IMR-90 (cell line): ENCODE results near the gene CDX1. TPM values are rescaled to one million over a fixed set of nuclear protein-coding genes. Genes with fewer than 3 reads are reported as not detected.

Source experiments
- ATAC-seq: fragments of 200-7000 bp; cut with Tn5 transposase; 2 replicates; pipeline ENCODE4 v1.9.1; 2020; ENCODE audit warnings: low read depth, mild to moderate bottlenecking, moderate library complexity
- BruUV-seq: library from RNA; stranded (reverse); fragments of 400-500 nt; replicated peaks from 2 replicates; lab custom pipeline; 2021; lab: Mats Ljungman, UMichigan
- CTCF ChIA-PET: fragments of 300-600 bp; formaldehyde crosslinking; extraction: SDS; loops from one replicate; lab custom pipeline; 2021; ENCODE audit warnings: antibody characterized with exemption; lab: Yijun Ruan, JAX
- POLR2A ChIA-PET: fragments of 300-600 bp; sonication (Branson Sonifier 250); formaldehyde crosslinking; loops from one replicate; lab custom pipeline; 2022; ENCODE audit warnings: antibody characterized with exemption; ENCODE audit not compliant: unreplicated experiment; lab: Charles Lee
- DNase-seq: peaks from one replicate; pipeline ENCODE4 v3.0.0; 2013
- H2AFZ ChIP-seq: replicated peaks from 2 replicates; pipeline ENCODE3; 2013; ENCODE audit warnings: low read length, mild to moderate bottlenecking; ENCODE audit not compliant: poor library complexity
- H2AK5ac ChIP-seq: 2 replicates; pipeline ENCODE4 v1.6.1; 2013; ENCODE audit warnings: low read depth, low read length, inconsistent platforms
- H2AK9ac ChIP-seq: replicated peaks from 2 replicates; pipeline ENCODE3; 2013; ENCODE audit warnings: mild to moderate bottlenecking, low read depth, low read length, moderate library complexity; ENCODE audit not compliant: poor library complexity
- H2BK120ac ChIP-seq: 2 replicates; pipeline ENCODE4 v1.6.1; 2013; ENCODE audit warnings: low read depth, low read length, inconsistent platforms
- H2BK15ac ChIP-seq: 3 replicates; pipeline ENCODE4 v1.6.1; 2013; ENCODE audit warnings: low read depth, low read length, inconsistent platforms
- H2BK20ac ChIP-seq: 2 replicates; pipeline ENCODE4 v1.6.1; 2013; ENCODE audit warnings: low read depth, mild to moderate bottlenecking, inconsistent platforms, low read length, moderate library complexity
- H2BK5ac ChIP-seq: 2 replicates; pipeline ENCODE4 v1.6.1; 2013; ENCODE audit warnings: mild to moderate bottlenecking, low read depth, low read length, inconsistent platforms; ENCODE audit not compliant: poor library complexity, severe bottlenecking
- H3K14ac ChIP-seq: replicated peaks from 2 replicates; pipeline ENCODE4 v1.6.1; 2013; ENCODE audit warnings: low read depth, low read length, inconsistent platforms
- H3K18ac ChIP-seq: 2 replicates; pipeline ENCODE4 v1.6.1; 2013; ENCODE audit warnings: low read depth, low read length, control low read depth
- H3K23ac ChIP-seq: 2 replicates; pipeline ENCODE4 v1.6.1; 2013; ENCODE audit warnings: low read depth, low read length, inconsistent platforms
- H3K27ac ChIP-seq: 2 replicates; pipeline ENCODE4 v1.5.1; 2013; ENCODE audit warnings: mild to moderate bottlenecking, control low read depth, low read length; ENCODE audit not compliant: insufficient read depth
- H3K27me3 ChIP-seq: 2 replicates; pipeline ENCODE4 v1.6.1; 2013; ENCODE audit warnings: low read length; ENCODE audit not compliant: control insufficient read depth, insufficient read depth
- H3K36me3 ChIP-seq: 2 replicates; pipeline ENCODE4 v1.6.1; 2013; ENCODE audit warnings: low read length, mixed read lengths; ENCODE audit not compliant: control insufficient read depth, insufficient read depth
- H3K4ac ChIP-seq: 2 replicates; pipeline ENCODE4 v1.6.1; 2013; ENCODE audit warnings: low read depth, low read length, inconsistent platforms
- H3K4me1 ChIP-seq: 2 replicates; pipeline ENCODE4 v1.6.1; 2013; ENCODE audit warnings: low read length, mixed read lengths; ENCODE audit not compliant: control insufficient read depth, insufficient read depth
- H3K4me2 ChIP-seq: 2 replicates; pipeline ENCODE4 v1.6.1; 2013; ENCODE audit warnings: low read depth, mild to moderate bottlenecking, control low read depth, low read length, moderate library complexity
- H3K4me3 ChIP-seq: 2 replicates; pipeline ENCODE4 v1.5.1; 2013; ENCODE audit warnings: low read depth, mild to moderate bottlenecking, control low read depth, low read length, moderate library complexity; ENCODE audit not compliant: insufficient read depth
- H3K56ac ChIP-seq: 2 replicates; pipeline ENCODE4 v1.6.1; 2013; ENCODE audit warnings: low read length, inconsistent platforms; ENCODE audit not compliant: insufficient read depth; ENCODE audit errors: extremely low read depth
- H3K79me1 ChIP-seq, 2 experiments: 2 replicates each; pipeline ENCODE4 v1.6.1; 2013; ENCODE audit warnings: low read length in 2 of 2, inconsistent platforms in 1 of 2, low read depth in 1 of 2
- H3K9ac ChIP-seq: 2 replicates; pipeline ENCODE4 v1.6.1; 2013; ENCODE audit warnings: low read depth, low read length, control low read depth
- H3K9me1 ChIP-seq: 2 replicates; pipeline ENCODE4 v1.6.1; 2013; ENCODE audit warnings: low read length, inconsistent platforms; ENCODE audit not compliant: insufficient read depth
- H3K9me3 ChIP-seq: 2 replicates; pipeline ENCODE4 v1.6.1; 2013; ENCODE audit warnings: low read length; ENCODE audit not compliant: control insufficient read depth, insufficient read depth
- H4K20me1 ChIP-seq: 2 replicates; pipeline ENCODE4 v1.6.1; 2013; ENCODE audit warnings: low read length, inconsistent platforms; ENCODE audit not compliant: insufficient read depth
- H4K5ac ChIP-seq: 2 replicates; pipeline ENCODE4 v1.6.1; 2013; ENCODE audit warnings: mild to moderate bottlenecking, low read depth, low read length, control low read depth
- H4K8ac ChIP-seq, 2 experiments: 2 replicates each; pipeline ENCODE4 v1.6.1; 2013; ENCODE audit warnings: low read depth in 2 of 2, low read length in 2 of 2, control low read depth in 1 of 2, inconsistent platforms in 1 of 2
- H4K91ac ChIP-seq: 2 replicates; pipeline ENCODE4 v1.6.1; 2013; ENCODE audit warnings: low read depth, low read length, inconsistent platforms; ENCODE audit not compliant: insufficient read depth
- BHLHE40 ChIP-seq: fragments of 150-350 bp; IDR thresholded peaks from 2 replicates; pipeline ENCODE4 v1.6.1; 2016; ENCODE audit warnings: mild to moderate bottlenecking, low read depth, low read length
- MAZ ChIP-seq: IDR thresholded peaks from 2 replicates; pipeline ENCODE4 v1.6.1; 2012; ENCODE audit warnings: low read depth, mild to moderate bottlenecking, low read length, improper control_type of control experiment, moderate library complexity, borderline replicate concordance
- MXI1 ChIP-seq: IDR thresholded peaks from 2 replicates; pipeline ENCODE4 v1.6.1; 2012; ENCODE audit warnings: low read depth, mild to moderate bottlenecking, low read length, moderate library complexity, borderline replicate concordance
- POLR2A ChIP-seq: IDR thresholded peaks from 2 replicates; pipeline ENCODE4 v1.6.1; 2012; ENCODE audit warnings: mild to moderate bottlenecking, low read depth, low read length
- RAD21 ChIP-seq: IDR thresholded peaks from 2 replicates; pipeline ENCODE4 v1.6.1; 2012; ENCODE audit warnings: low read length, improper control_type of control experiment
- RCOR1 ChIP-seq: IDR thresholded peaks from 2 replicates; pipeline ENCODE4 v1.6.1; 2012; ENCODE audit warnings: mild to moderate bottlenecking, low read length, improper control_type of control experiment; ENCODE audit not compliant: insufficient replicate concordance
- WGBS, 2 experiments: methylation state at CpG; one replicate each; pipeline versions ENCODE4 v1.1.5 to v1.1.7; 2013; ENCODE audit warnings: missing lambda C conversion rate in 2 of 2; ENCODE audit not compliant: insufficient read length in 1 of 2; ENCODE audit errors: extremely low coverage in 2 of 2; 5-methylcytosine and 5-hydroxymethylcytosine counted together
- dilution Hi-C: fragments of 300-500 bp; cut with HindIII; formaldehyde crosslinking; loops from one replicate; pipeline ENCODE4 v1.14.3; 2018; ENCODE audit warnings: low sequenced_read_pairs; ENCODE audit not compliant: unreplicated experiment
- in situ Hi-C: fragments of 300-500 bp; cut with MboI; formaldehyde crosslinking; loops from 3 replicates; pipeline ENCODE4 v1.14.3; 2019; ENCODE audit warnings: low sequenced_read_pairs, inconsistent platforms, mixed read lengths
- intact Hi-C: fragments of 100-400 bp; cut with micrococcal nuclease; formaldehyde crosslinking; loops from 2 replicates; pipeline ENCODE4 v1.10.0; 2022
- polyA plus RNA-seq, 3 experiments: library from polyadenylated mRNA; depleted of rRNA; stranded (reverse); fragments of >200 nt; gene quantifications; 2 replicates each; pipeline ENCODE4 v1.2.3, GENCODE V29; 2012; ENCODE audit warnings: low replicate concordance in 1 of 3
- total RNA-seq: library from RNA; depleted of rRNA; stranded (reverse); fragments of >200 nt; gene quantifications from 2 replicates; pipeline ENCODE4 v1.2.3, GENCODE V29; 2012
- TF ChIP-seq, protein P1 (sequence below): fragments of 150-350 bp; IDR thresholded peaks from 2 replicates; pipeline ENCODE4 v1.6.1; 2017; ENCODE audit warnings: mild to moderate bottlenecking, antibody characterized with exemption, low read length, low read depth
- TF ChIP-seq, protein P2 (sequence below): conservative IDR thresholded peaks from 2 replicates; pipeline ENCODE4 v1.5.1; 2012; ENCODE audit warnings: mild to moderate bottlenecking, low read depth, low read length, improper control_type of control experiment

CDX1 gene
- total and polyA plus RNA-seq, 2 of the 4 experiments (the other 2 are of a cell fraction): 0.18 to 0.24 TPM

DNA sequence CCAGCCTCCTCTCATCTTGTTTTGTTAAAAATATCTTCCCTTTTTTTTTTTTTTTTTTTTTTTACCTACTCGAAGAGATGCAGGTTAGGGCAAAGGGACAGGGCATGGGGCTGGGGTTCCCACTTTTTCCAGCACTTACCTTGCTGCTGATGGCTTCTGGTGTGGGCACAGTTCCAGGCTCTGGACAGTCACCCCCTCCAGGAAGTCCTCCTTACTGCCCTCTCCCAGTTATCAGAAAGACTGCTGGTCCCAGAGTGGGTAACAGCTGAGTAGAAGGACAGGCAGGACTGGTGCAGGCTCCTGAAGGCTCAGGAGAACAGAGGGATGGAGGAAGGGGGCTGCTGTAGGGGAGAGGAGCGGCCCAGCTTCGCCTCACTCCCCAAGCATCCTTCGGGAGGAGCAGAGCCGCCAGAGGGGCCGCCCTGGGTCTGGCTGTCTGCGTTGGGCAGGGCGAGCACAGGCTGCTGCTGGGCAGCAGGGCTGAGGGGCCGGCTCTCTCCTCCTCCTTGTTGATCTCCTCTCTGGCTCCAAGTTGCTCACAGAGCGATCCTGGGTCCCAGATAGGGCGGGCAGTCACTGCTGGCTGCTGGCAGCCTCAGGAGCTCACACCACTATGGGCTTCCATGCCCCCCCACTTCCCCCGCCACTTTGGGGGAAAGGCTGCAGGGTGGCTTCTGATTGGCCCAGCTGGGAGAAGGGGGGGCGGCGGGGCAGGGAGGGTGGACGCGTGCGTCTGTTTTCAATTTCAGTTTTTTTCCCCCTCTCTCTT lies 11.1 kb upstream of the CDX1 start, which contains the start of gene PDGFRB:
Gene PDGFRB (minus strand): TSS at position 588 of the 769 bp plus-strand sequence. CDS start 18,798 bp downstream, outside the sequence.
- peaks cover 5 to 63% of the 10 kb centered on the region in 2 experiments for H3K79me1 ChIP-seq
- peak within 1 kb of the TSS; percentile 98 for H4K91ac ChIP-seq
- H3K36me3 ChIP-seq: peaks cover 26% of the 10 kb centered on the region; the same call in 1 of the 2 replicates
- peaks cover 31% of the 10 kb centered on the region for H3K9me1 ChIP-seq
- H4K8ac ChIP-seq: peak within 1 kb of the TSS; percentile 74 to 89
- peak within 1 kb of the TSS; percentile 91 for H3K27ac ChIP-seq
- no CpG with 5 or more reads among the region's 17 CpGs for WGBS, 2 experiments
- POLR2A ChIA-PET: interaction anchor here (0.5 to 0.7 kb wide), 5 partner anchors 10 to 321 kb away, joined by 3 to 10 read pairs (median 5); no protein-coding TSS in a partner anchor
- H3K56ac ChIP-seq: peak within 1 kb of the TSS; percentile 88
- peak within 1 kb of the TSS; percentile 96 for H3K14ac ChIP-seq
- H3K23ac ChIP-seq: peak within 1 kb of the TSS; percentile 94
- no peaks in the 10 kb centered on the region for H3K9me3 ChIP-seq
- H2BK20ac ChIP-seq: peak within 1 kb of the TSS; percentile 28
- H3K4ac ChIP-seq: peak within 1 kb of the TSS; percentile 99
- H2AK5ac ChIP-seq: peak within 1 kb of the TSS; percentile 98
- H4K5ac ChIP-seq: peak within 1 kb of the TSS; percentile 69
- H4K20me1 ChIP-seq: peaks cover 35% of the 10 kb centered on the region
- TSS peak; percentile 58 for BruUV-seq
- TF ChIP-seq POLR2A (peak; percentile 91), RAD21 (no peak), RCOR1 (no peak), MXI1 (peak; percentile 57; the same call in 1 of the 2 replicates), BHLHE40 (peak; percentile 61; the same call in 1 of the 2 replicates), MAZ (peak; percentile 83)
- TF ChIP-seq, protein P1, sequence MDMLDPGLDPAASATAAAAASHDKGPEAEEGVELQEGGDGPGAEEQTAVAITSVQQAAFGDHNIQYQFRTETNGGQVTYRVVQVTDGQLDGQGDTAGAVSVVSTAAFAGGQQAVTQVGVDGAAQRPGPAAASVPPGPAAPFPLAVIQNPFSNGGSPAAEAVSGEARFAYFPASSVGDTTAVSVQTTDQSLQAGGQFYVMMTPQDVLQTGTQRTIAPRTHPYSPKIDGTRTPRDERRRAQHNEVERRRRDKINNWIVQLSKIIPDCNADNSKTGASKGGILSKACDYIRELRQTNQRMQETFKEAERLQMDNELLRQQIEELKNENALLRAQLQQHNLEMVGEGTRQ: no peak
- TF ChIP-seq, protein P2, sequence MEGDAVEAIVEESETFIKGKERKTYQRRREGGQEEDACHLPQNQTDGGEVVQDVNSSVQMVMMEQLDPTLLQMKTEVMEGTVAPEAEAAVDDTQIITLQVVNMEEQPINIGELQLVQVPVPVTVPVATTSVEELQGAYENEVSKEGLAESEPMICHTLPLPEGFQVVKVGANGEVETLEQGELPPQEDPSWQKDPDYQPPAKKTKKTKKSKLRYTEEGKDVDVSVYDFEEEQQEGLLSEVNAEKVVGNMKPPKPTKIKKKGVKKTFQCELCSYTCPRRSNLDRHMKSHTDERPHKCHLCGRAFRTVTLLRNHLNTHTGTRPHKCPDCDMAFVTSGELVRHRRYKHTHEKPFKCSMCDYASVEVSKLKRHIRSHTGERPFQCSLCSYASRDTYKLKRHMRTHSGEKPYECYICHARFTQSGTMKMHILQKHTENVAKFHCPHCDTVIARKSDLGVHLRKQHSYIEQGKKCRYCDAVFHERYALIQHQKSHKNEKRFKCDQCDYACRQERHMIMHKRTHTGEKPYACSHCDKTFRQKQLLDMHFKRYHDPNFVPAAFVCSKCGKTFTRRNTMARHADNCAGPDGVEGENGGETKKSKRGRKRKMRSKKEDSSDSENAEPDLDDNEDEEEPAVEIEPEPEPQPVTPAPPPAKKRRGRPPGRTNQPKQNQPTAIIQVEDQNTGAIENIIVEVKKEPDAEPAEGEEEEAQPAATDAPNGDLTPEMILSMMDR: 0 out of 2 replicates have a peak, but pooled peaks have one; percentile 3
- peaks cover 46% of the 10 kb centered on the region for H3K4me1 ChIP-seq
- peak within 1 kb of the TSS; percentile 91 for H2BK5ac ChIP-seq
- dilution Hi-C loops (no loop called here), in situ Hi-C loops (no loop called here), intact Hi-C loops (loop anchor here (2.0 kb wide), 2 partner anchors 17 to 25 kb away; no protein-coding TSS in a partner anchor)
- peak within 1 kb of the TSS; percentile 96 for H2AK9ac ChIP-seq
- H2AFZ ChIP-seq: peak within 1 kb of the TSS; percentile 83
- peak; percentile 79 for ATAC-seq
- CTCF ChIA-PET: interaction anchor here (0.6 kb wide), 1 partner anchor 19 kb away, joined by 3 read pairs; no protein-coding TSS in a partner anchor
- H3K9ac ChIP-seq: peak within 1 kb of the TSS; percentile 99
- peak within 1 kb of the TSS; percentile 76 for H3K4me3 ChIP-seq
- DNase-seq: peak; percentile 89
- peak within 1 kb of the TSS; percentile 85 for H2BK120ac ChIP-seq
- peak within 1 kb of the TSS; percentile 93 for H3K4me2 ChIP-seq
- peak within 1 kb of the TSS; percentile 85; the same call in 2 of the 3 replicates for H2BK15ac ChIP-seq
- peak within 1 kb of the TSS; percentile 83 for H3K18ac ChIP-seq
- no peaks in the 10 kb centered on the region for H3K27me3 ChIP-seq
